IMR-90 (cell line): Measurements from ENCODE around the gene FARS2. TPM values are rescaled to one million over a fixed set of nuclear protein-coding genes. Genes with fewer than 3 reads are reported as not detected.

Experiments
- ATAC-seq: fragments of 200-7000 bp; cut with Tn5 transposase; 2 replicates; pipeline ENCODE4 v1.9.1; 2020; ENCODE audit warnings: low read depth, mild to moderate bottlenecking, moderate library complexity
- BruUV-seq: library from RNA; stranded (reverse); fragments of 400-500 nt; replicated peaks from 2 replicates; lab custom pipeline; 2021; lab: Mats Ljungman, UMichigan
- CTCF ChIA-PET: fragments of 300-600 bp; formaldehyde crosslinking; extraction: SDS; loops from one replicate; lab custom pipeline; 2021; ENCODE audit warnings: antibody characterized with exemption; lab: Yijun Ruan, JAX
- POLR2A ChIA-PET: fragments of 300-600 bp; sonication (Branson Sonifier 250); formaldehyde crosslinking; loops from one replicate; lab custom pipeline; 2022; ENCODE audit warnings: antibody characterized with exemption; ENCODE audit not compliant: unreplicated experiment; lab: Charles Lee
- DNase-seq: peaks from one replicate; pipeline ENCODE4 v3.0.0; 2013
- H2AFZ ChIP-seq: replicated peaks from 2 replicates; pipeline ENCODE3; 2013; ENCODE audit warnings: low read length, mild to moderate bottlenecking; ENCODE audit not compliant: poor library complexity
- H2AK5ac ChIP-seq: 2 replicates; pipeline ENCODE4 v1.6.1; 2013; ENCODE audit warnings: low read depth, low read length, inconsistent platforms
- H2AK9ac ChIP-seq: replicated peaks from 2 replicates; pipeline ENCODE3; 2013; ENCODE audit warnings: mild to moderate bottlenecking, low read depth, low read length, moderate library complexity; ENCODE audit not compliant: poor library complexity
- H2BK120ac ChIP-seq: 2 replicates; pipeline ENCODE4 v1.6.1; 2013; ENCODE audit warnings: low read depth, low read length, inconsistent platforms
- H2BK15ac ChIP-seq: 3 replicates; pipeline ENCODE4 v1.6.1; 2013; ENCODE audit warnings: low read depth, low read length, inconsistent platforms
- H2BK20ac ChIP-seq: 2 replicates; pipeline ENCODE4 v1.6.1; 2013; ENCODE audit warnings: low read depth, mild to moderate bottlenecking, inconsistent platforms, low read length, moderate library complexity
- H2BK5ac ChIP-seq: 2 replicates; pipeline ENCODE4 v1.6.1; 2013; ENCODE audit warnings: mild to moderate bottlenecking, low read depth, low read length, inconsistent platforms; ENCODE audit not compliant: poor library complexity, severe bottlenecking
- H3K14ac ChIP-seq: replicated peaks from 2 replicates; pipeline ENCODE4 v1.6.1; 2013; ENCODE audit warnings: low read depth, low read length, inconsistent platforms
- H3K18ac ChIP-seq: 2 replicates; pipeline ENCODE4 v1.6.1; 2013; ENCODE audit warnings: low read depth, low read length, control low read depth
- H3K23ac ChIP-seq: 2 replicates; pipeline ENCODE4 v1.6.1; 2013; ENCODE audit warnings: low read depth, low read length, inconsistent platforms
- H3K27ac ChIP-seq: 2 replicates; pipeline ENCODE4 v1.5.1; 2013; ENCODE audit warnings: mild to moderate bottlenecking, control low read depth, low read length; ENCODE audit not compliant: insufficient read depth
- H3K27me3 ChIP-seq: 2 replicates; pipeline ENCODE4 v1.6.1; 2013; ENCODE audit warnings: low read length; ENCODE audit not compliant: control insufficient read depth, insufficient read depth
- H3K36me3 ChIP-seq: 2 replicates; pipeline ENCODE4 v1.6.1; 2013; ENCODE audit warnings: low read length, mixed read lengths; ENCODE audit not compliant: control insufficient read depth, insufficient read depth
- H3K4ac ChIP-seq: 2 replicates; pipeline ENCODE4 v1.6.1; 2013; ENCODE audit warnings: low read depth, low read length, inconsistent platforms
- H3K4me1 ChIP-seq: 2 replicates; pipeline ENCODE4 v1.6.1; 2013; ENCODE audit warnings: low read length, mixed read lengths; ENCODE audit not compliant: control insufficient read depth, insufficient read depth
- H3K4me2 ChIP-seq: 2 replicates; pipeline ENCODE4 v1.6.1; 2013; ENCODE audit warnings: low read depth, mild to moderate bottlenecking, control low read depth, low read length, moderate library complexity
- H3K4me3 ChIP-seq: 2 replicates; pipeline ENCODE4 v1.5.1; 2013; ENCODE audit warnings: low read depth, mild to moderate bottlenecking, control low read depth, low read length, moderate library complexity; ENCODE audit not compliant: insufficient read depth
- H3K56ac ChIP-seq: 2 replicates; pipeline ENCODE4 v1.6.1; 2013; ENCODE audit warnings: low read length, inconsistent platforms; ENCODE audit not compliant: insufficient read depth; ENCODE audit errors: extremely low read depth
- H3K79me1 ChIP-seq, 2 experiments: 2 replicates each; pipeline ENCODE4 v1.6.1; 2013; ENCODE audit warnings: low read length in 2 of 2, inconsistent platforms in 1 of 2, low read depth in 1 of 2
- H3K9ac ChIP-seq: 2 replicates; pipeline ENCODE4 v1.6.1; 2013; ENCODE audit warnings: low read depth, low read length, control low read depth
- H3K9me1 ChIP-seq: 2 replicates; pipeline ENCODE4 v1.6.1; 2013; ENCODE audit warnings: low read length, inconsistent platforms; ENCODE audit not compliant: insufficient read depth
- H3K9me3 ChIP-seq: 2 replicates; pipeline ENCODE4 v1.6.1; 2013; ENCODE audit warnings: low read length; ENCODE audit not compliant: control insufficient read depth, insufficient read depth
- H4K20me1 ChIP-seq: 2 replicates; pipeline ENCODE4 v1.6.1; 2013; ENCODE audit warnings: low read length, inconsistent platforms; ENCODE audit not compliant: insufficient read depth
- H4K5ac ChIP-seq: 2 replicates; pipeline ENCODE4 v1.6.1; 2013; ENCODE audit warnings: mild to moderate bottlenecking, low read depth, low read length, control low read depth
- H4K8ac ChIP-seq, 2 experiments: 2 replicates each; pipeline ENCODE4 v1.6.1; 2013; ENCODE audit warnings: low read depth in 2 of 2, low read length in 2 of 2, control low read depth in 1 of 2, inconsistent platforms in 1 of 2
- H4K91ac ChIP-seq: 2 replicates; pipeline ENCODE4 v1.6.1; 2013; ENCODE audit warnings: low read depth, low read length, inconsistent platforms; ENCODE audit not compliant: insufficient read depth
- MAFK ChIP-seq: IDR thresholded peaks from 2 replicates; pipeline ENCODE4 v1.6.1; 2012; ENCODE audit warnings: low read depth, low read length, improper control_type of control experiment
- MAZ ChIP-seq: IDR thresholded peaks from 2 replicates; pipeline ENCODE4 v1.6.1; 2012; ENCODE audit warnings: low read depth, mild to moderate bottlenecking, low read length, improper control_type of control experiment, moderate library complexity, borderline replicate concordance
- POLR2A ChIP-seq: IDR thresholded peaks from 2 replicates; pipeline ENCODE4 v1.6.1; 2012; ENCODE audit warnings: mild to moderate bottlenecking, low read depth, low read length
- WGBS, 2 experiments: methylation state at CpG; one replicate each; pipeline versions ENCODE4 v1.1.5 to v1.1.7; 2013; ENCODE audit warnings: missing lambda C conversion rate in 2 of 2; ENCODE audit not compliant: insufficient read length in 1 of 2; ENCODE audit errors: extremely low coverage in 2 of 2; 5-methylcytosine and 5-hydroxymethylcytosine counted together
- dilution Hi-C: fragments of 300-500 bp; cut with HindIII; formaldehyde crosslinking; loops from one replicate; pipeline ENCODE4 v1.14.3; 2018; ENCODE audit warnings: low sequenced_read_pairs; ENCODE audit not compliant: unreplicated experiment
- in situ Hi-C: fragments of 300-500 bp; cut with MboI; formaldehyde crosslinking; loops from 3 replicates; pipeline ENCODE4 v1.14.3; 2019; ENCODE audit warnings: low sequenced_read_pairs, inconsistent platforms, mixed read lengths
- intact Hi-C: fragments of 100-400 bp; cut with micrococcal nuclease; formaldehyde crosslinking; loops from 2 replicates; pipeline ENCODE4 v1.10.0; 2022
- polyA plus RNA-seq, 3 experiments: library from polyadenylated mRNA; depleted of rRNA; stranded (reverse); fragments of >200 nt; gene quantifications; 2 replicates each; pipeline ENCODE4 v1.2.3, GENCODE V29; 2012; ENCODE audit warnings: low replicate concordance in 1 of 3
- total RNA-seq: library from RNA; depleted of rRNA; stranded (reverse); fragments of >200 nt; gene quantifications from 2 replicates; pipeline ENCODE4 v1.2.3, GENCODE V29; 2012

Gene FARS2
- total and polyA plus RNA-seq, 2 of the 4 experiments (the other 2 are of a cell fraction) = 12.1 to 28.9 TPM

DNA sequence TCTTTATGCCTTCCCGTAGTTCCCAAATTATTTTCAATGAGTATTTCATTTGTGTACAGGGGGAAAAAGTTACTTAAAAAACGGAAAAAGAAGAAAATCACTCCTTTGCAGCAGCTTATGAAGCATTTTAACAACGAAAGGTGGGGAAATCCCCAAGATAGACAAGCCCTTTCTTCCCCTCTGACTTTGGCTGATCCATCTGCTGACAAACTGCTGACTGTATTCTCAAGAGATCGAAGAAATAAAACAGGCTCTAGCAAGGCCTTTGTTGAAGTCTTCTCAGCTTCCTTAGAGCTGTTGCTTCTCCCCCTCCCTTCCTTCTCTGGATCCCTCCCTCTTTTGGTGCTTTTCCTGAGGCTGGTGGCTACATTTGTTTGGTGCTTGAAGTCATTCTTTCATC is 420.2 kb downstream of the FARS2 start:
- no peak overlapping the region for H4K8ac ChIP-seq
- ATAC-seq = no peak
- no peak overlapping the region for H2AK9ac ChIP-seq
- no peak overlapping the region for H2BK15ac ChIP-seq
- no CpG with 5 or more reads among the region's 4 CpGs for WGBS, 2 experiments
- H3K14ac ChIP-seq = no peak overlapping the region
- no peak overlapping the region for H3K27ac ChIP-seq
- H3K79me1 ChIP-seq = no peaks in the 10 kb centered on the region
- no peaks in the 10 kb centered on the region; the same call in 1 of the 2 replicates for H3K36me3 ChIP-seq
- no peak overlapping the region for H3K56ac ChIP-seq
- no peaks in the 10 kb centered on the region for H3K9me3 ChIP-seq
- no TSS peak for BruUV-seq
- H3K4me1 ChIP-seq = no peaks in the 10 kb centered on the region
- H3K9me1 ChIP-seq = no peaks in the 10 kb centered on the region; the same call in 1 of the 2 replicates
- no peak for DNase-seq
- no peak overlapping the region for H3K23ac ChIP-seq
- H3K18ac ChIP-seq = no peak overlapping the region
- no peak overlapping the region for H2BK5ac ChIP-seq
- in situ Hi-C loops (no loop called here), dilution Hi-C loops (no loop called here), intact Hi-C loops (no loop called here)
- H2BK20ac ChIP-seq = no peak overlapping the region
- CTCF ChIA-PET = no interaction called here
- TF ChIP-seq POLR2A = no peak
- no peak for TF ChIP-seq MAFK
- no peak for TF ChIP-seq MAZ
- no peak overlapping the region for H4K91ac ChIP-seq
- H3K4ac ChIP-seq = no peak overlapping the region
- H3K27me3 ChIP-seq = no peaks in the 10 kb centered on the region
- H3K4me3 ChIP-seq = no peak overlapping the region
- no peak overlapping the region for H2BK120ac ChIP-seq
- no peak overlapping the region for H3K9ac ChIP-seq
- no peaks in the 10 kb centered on the region for H4K20me1 ChIP-seq
- POLR2A ChIA-PET = no interaction called here
- H2AFZ ChIP-seq = no peak overlapping the region
- no peak overlapping the region for H4K5ac ChIP-seq
- H3K4me2 ChIP-seq = no peak overlapping the region
- H2AK5ac ChIP-seq = no peak overlapping the region
